A549 (cell line): ENCODE measurements around the gene FAM177B.

Experiments used
- BHLHE40 ChIP-seq: IDR thresholded peaks from 2 replicates; pipeline ENCODE4 v1.6.1; 2012; ENCODE audit warnings: low read depth, low read length, inconsistent platforms
- MAFK ChIP-seq: fragments of 450-650 bp; IDR thresholded peaks from 2 replicates; pipeline ENCODE4 v1.6.1; 2014; ENCODE audit not compliant: partially characterized antibody
- SREBF2 ChIP-seq: fragments of 450-650 bp; IDR thresholded peaks from 2 replicates; pipeline ENCODE4 v1.6.1; 2014; ENCODE audit warnings: mild to moderate bottlenecking, moderate library complexity

GRCh38 chr1:222713091-222713961 is 23.7 kb upstream of the FAM177B start:
- TF ChIP-seq MAFK (peak; percentile 18), SREBF2 (no peak), BHLHE40 (peak; percentile 93)
